SK-N-SH (cell line): ENCODE measurements around the gene HHAT. TPM values are rescaled to one million over a fixed set of nuclear protein-coding genes. Genes with fewer than 3 reads are reported as not detected.

Experiments
- CTCF ChIA-PET: fragments of 300-600, 350-600 bp; formaldehyde crosslinking; extraction: SDS; loops from one replicate; lab custom pipeline; 2021; lab: Yijun Ruan, JAX
- POLR2A ChIA-PET: fragments of 350-600 bp; sonication (Branson Sonifier 250); formaldehyde crosslinking; extraction: SDS; loops from one replicate; lab custom pipeline; 2020; ENCODE audit warnings: antibody characterized with exemption, inconsistent platforms; lab: Yijun Ruan, JAX
- DNase-seq: peaks from one replicate; pipeline ENCODE4 v3.0.0; 2012
- H2AFZ ChIP-seq: fragments of 200-600 bp; sonication (generic); 2 replicates; pipeline ENCODE4 v1.8.1; 2016; ENCODE audit warnings: antibody characterized with exemption, mild to moderate bottlenecking, low read depth
- H3F3A ChIP-seq: fragments of 200-600 bp; sonication (generic); replicated peaks from 2 replicates; pipeline ENCODE3; 2016; ENCODE audit warnings: antibody characterized with exemption, mild to moderate bottlenecking; ENCODE audit not compliant: insufficient read depth
- H3K27ac ChIP-seq, 2 experiments: fragments of 200-500 bp in 1 of 2; fragments of 200-600 bp in 1 of 2; sonication (Bioruptor generic) in 1 of 2; sonication (generic), shearing (Covaris generic) in 1 of 2; 2 replicates each; pipeline versions ENCODE4 v1.5.1 to v1.6.1; 2014 to 2016; ENCODE audit warnings: low read depth in 2 of 2, inconsistent platforms in 1 of 2, low read length in 1 of 2, mild to moderate bottlenecking in 1 of 2, mixed read lengths in 1 of 2
- H3K27me3 ChIP-seq: fragments of 200-600 bp; sonication (generic), shearing (Covaris generic); 2 replicates; pipeline ENCODE4 v1.6.1; 2016; ENCODE audit warnings: mixed run types; ENCODE audit not compliant: insufficient read depth
- H3K36me3 ChIP-seq, 2 experiments: fragments of 200-500 bp in 1 of 2; fragments of 200-600 bp in 1 of 2; sonication (Bioruptor generic) in 1 of 2; sonication (generic) in 1 of 2; replicated peaks in 1 of 2; 2 replicates each; pipeline versions ENCODE3 to v1.5.1; 2014 to 2016; ENCODE audit warnings: low read length in 1 of 2, mild to moderate bottlenecking in 1 of 2; ENCODE audit not compliant: insufficient read depth in 2 of 2, control insufficient read depth in 1 of 2
- H3K4me1 ChIP-seq, 2 experiments: fragments of 200-500 bp in 1 of 2; fragments of 200-600 bp in 1 of 2; sonication (Bioruptor generic) in 1 of 2; sonication (generic), shearing (Covaris generic) in 1 of 2; 2 replicates each; pipeline versions ENCODE4 v1.5.1 to v1.6.1; 2014 to 2016; ENCODE audit warnings: low read depth in 1 of 2, low read length in 1 of 2, mixed run types in 1 of 2; ENCODE audit not compliant: insufficient read depth in 2 of 2, control insufficient read depth in 1 of 2
- H3K4me2 ChIP-seq: fragments of 200-600 bp; sonication (generic), shearing (Covaris generic); 2 replicates; pipeline ENCODE4 v1.6.1; 2017; ENCODE audit warnings: mixed run types
- H3K4me3 ChIP-seq, 2 experiments: fragments of 200-500 bp in 1 of 2; fragments of 200-600 bp in 1 of 2; sonication (Bioruptor generic) in 1 of 2; sonication (generic), shearing (Covaris generic) in 1 of 2; 2 replicates each; pipeline versions ENCODE4 v1.5.1 to v1.8.1; 2014 to 2016; ENCODE audit warnings: low read depth in 2 of 2, inconsistent platforms in 1 of 2, low read length in 1 of 2, mild to moderate bottlenecking in 1 of 2, mixed read lengths in 1 of 2, moderate library complexity in 1 of 2
- H3K79me2 ChIP-seq: fragments of 200-600 bp; sonication (generic); 2 replicates; pipeline ENCODE4 v1.8.1; 2017; ENCODE audit warnings: mild to moderate bottlenecking; ENCODE audit not compliant: insufficient read depth
- H3K9ac ChIP-seq: fragments of 200-600 bp; sonication (generic); 2 replicates; pipeline ENCODE4 v1.6.1; 2017; ENCODE audit warnings: mixed run types
- H3K9me2 ChIP-seq: fragments of 200-600 bp; sonication (generic); 2 replicates; pipeline ENCODE4 v1.6.1; 2017; ENCODE audit warnings: mixed run types
- H3K9me3 ChIP-seq: fragments of 200-600 bp; sonication (generic); 2 replicates; pipeline ENCODE4 v1.6.1; 2017; ENCODE audit warnings: mixed run types, mild to moderate bottlenecking, moderate library complexity
- H4K20me1 ChIP-seq: fragments of 200-600 bp; sonication (generic); 2 replicates; pipeline ENCODE4 v1.6.1; 2017; ENCODE audit warnings: mild to moderate bottlenecking, mixed run types; ENCODE audit not compliant: insufficient read depth
- CHD2 ChIP-seq: fragments of 150-350 bp; IDR thresholded peaks from 2 replicates; pipeline ENCODE4 v1.6.1; 2018; ENCODE audit warnings: low read length; ENCODE audit not compliant: partially characterized antibody
- EP300 ChIP-seq, 2 experiments: IDR thresholded peaks; 2 replicates each; pipeline versions ENCODE4 v1.4.0 to v1.6.1; 2012; ENCODE audit warnings: borderline replicate concordance in 1 of 2, low read depth in 1 of 2, low read length in 1 of 2
- FOSL2 ChIP-seq: IDR thresholded peaks from 2 replicates; pipeline ENCODE4 v1.4.0; 2012; ENCODE audit warnings: low read depth, mild to moderate bottlenecking, moderate library complexity, borderline replicate concordance
- FOXJ3 ChIP-seq: sonication (generic); formaldehyde crosslinking; IDR thresholded peaks from 2 replicates; pipeline ENCODE4 v1.5.1; 2020; ENCODE audit warnings: mild to moderate bottlenecking, missing genetic modification reagents
- GABPA ChIP-seq: IDR thresholded peaks from 2 replicates; pipeline ENCODE4 v1.4.0; 2012; ENCODE audit warnings: low read depth, mild to moderate bottlenecking
- JUND ChIP-seq: IDR thresholded peaks from 2 replicates; pipeline ENCODE4 v1.4.0; 2012
- MEF2A ChIP-seq: IDR thresholded peaks from 2 replicates; pipeline ENCODE4 v1.4.0; 2012; ENCODE audit warnings: low read depth, borderline replicate concordance
- MXI1 ChIP-seq: IDR thresholded peaks from 2 replicates; pipeline ENCODE4 v1.6.1; 2012; ENCODE audit warnings: mild to moderate bottlenecking, low read depth, low read length, improper control_type of control experiment
- NRF1 ChIP-seq: IDR thresholded peaks from 2 replicates; pipeline ENCODE4 v1.6.1; 2012; ENCODE audit warnings: low read depth, mild to moderate bottlenecking, low read length
- PBX3 ChIP-seq: IDR thresholded peaks from 2 replicates; pipeline ENCODE4; 2012
- POLR2AphosphoS5 ChIP-seq: IDR thresholded peaks from 2 replicates; pipeline ENCODE4 v1.6.1; 2012; ENCODE audit warnings: low read depth, low read length
- RFX5 ChIP-seq: IDR thresholded peaks from 2 replicates; pipeline ENCODE4 v1.6.1; 2012; ENCODE audit warnings: mild to moderate bottlenecking, improper control_type of control experiment, low read length
- RXRA ChIP-seq: IDR thresholded peaks from 2 replicates; pipeline ENCODE4 v1.4.0; 2012; ENCODE audit warnings: low read depth, mild to moderate bottlenecking, borderline replicate concordance
- SIN3A ChIP-seq: IDR thresholded peaks from 2 replicates; pipeline ENCODE4 v1.6.1; 2012; ENCODE audit warnings: low read depth, mild to moderate bottlenecking, low read length, moderate library complexity, borderline replicate concordance
- SMC3 ChIP-seq: IDR thresholded peaks from 2 replicates; pipeline ENCODE4 v1.6.1; 2012; ENCODE audit warnings: low read depth, low read length, improper control_type of control experiment
- TCF12 ChIP-seq: IDR thresholded peaks from 2 replicates; pipeline ENCODE4 v1.4.0; 2012
- USF2 ChIP-seq: fragments of 150-350 bp; IDR thresholded peaks from 2 replicates; pipeline ENCODE4 v1.6.1; 2017; ENCODE audit warnings: antibody characterized with exemption, low read length, low read depth, borderline replicate concordance
- YY1 ChIP-seq: IDR thresholded peaks from 2 replicates; pipeline ENCODE4 v1.4.0; 2012; ENCODE audit warnings: low read depth, mild to moderate bottlenecking
- ZBTB33 ChIP-seq: IDR thresholded peaks from 2 replicates; pipeline ENCODE4 v1.4.0; 2012; ENCODE audit warnings: low read depth, borderline replicate concordance
- WGBS: methylation state at CpG from one replicate; pipeline ENCODE4 v1.1.6; 2017; ENCODE audit warnings: low lambda C conversion rate; 5-methylcytosine and 5-hydroxymethylcytosine counted together
- polyA plus RNA-seq, 3 experiments: library from polyadenylated mRNA; depleted of rRNA; stranded (reverse); fragments of >200 nt; gene quantifications; 2 replicates each; pipeline ENCODE4 v1.2.3, GENCODE V29; 2012

HHAT gene
- polyA plus RNA-seq, 1 of the 3 experiments (the other 2 are of a cell fraction), result 8.1 TPM

GRCh38 chr1:210482945-210483617, 154.4 kb downstream of the HHAT start:
- no peaks in the 10 kb centered on the region for H3K79me2 ChIP-seq
- no peak overlapping the region for H3K4me2 ChIP-seq
- no peak overlapping the region for H3K27ac ChIP-seq
- no peaks in the 10 kb centered on the region for H3K36me3 ChIP-seq
- POLR2A ChIA-PET, result no interaction called here
- CTCF ChIA-PET, result interaction anchor here (2.1 to 2.4 kb wide), 2 partner anchors 11 to 651 kb away, joined by 6 read pairs; partner anchors contain the start of gene KCNH1
- 71% methylated on average over 3 of the region's 3 CpGs for WGBS
- no peaks in the 10 kb centered on the region for H3K9me2 ChIP-seq
- TF ChIP-seq ZBTB33, result no peak
- TF ChIP-seq USF2, result no peak
- TF ChIP-seq RXRA, result no peak
- no peak for TF ChIP-seq PBX3
- TF ChIP-seq EP300 (IDR thresholded peaks at IDR 0.05; ENCODE audit: borderline replicate concordance in 1 of 2, low read depth in 1 of 2, low read length in 1 of 2), result no peak
- H3K9me3 ChIP-seq, result no peaks in the 10 kb centered on the region
- peaks cover 0 to 8% of the 10 kb centered on the region in 2 experiments; a peak in 2 of 4 replicates for H3K4me1 ChIP-seq
- H3K4me3 ChIP-seq, result no peak overlapping the region
- H4K20me1 ChIP-seq, result no peaks in the 10 kb centered on the region
- no peaks in the 10 kb centered on the region for H3F3A ChIP-seq
- DNase-seq, result no peak
- H2AFZ ChIP-seq, result no peak overlapping the region
- no peak overlapping the region for H3K9ac ChIP-seq
- no peaks in the 10 kb centered on the region for H3K27me3 ChIP-seq

- TF ChIP-seq RXRA (no peak), SIN3A (no peak), POLR2AphosphoS5 (no peak), TCF12 (no peak), USF2 (no peak), JUND (no peak), MEF2A (no peak), FOSL2 (no peak), GABPA (no peak), NRF1 (no peak), CHD2 (no peak), MXI1 (no peak), SMC3 (no peak), YY1 (no peak), RFX5 (no peak), FOXJ3 (CRISPR knock-in tag) (no peak)
- Histone ChIP-seq H3K27ac (no peak overlapping the region), H3K9ac (no peak overlapping the region), H3K4me3 (no peak overlapping the region), H3K27me3 (no peaks in the 10 kb centered on the region), H4K20me1 (no peaks in the 10 kb centered on the region), H3K9me3 (no peaks in the 10 kb centered on the region), H3K4me2 (no peak overlapping the region), H3K36me3 (no peaks in the 10 kb centered on the region), H3F3A (no peaks in the 10 kb centered on the region), H3K9me2 (no peaks in the 10 kb centered on the region), H3K4me1 (peaks cover 0 to 9% of the 10 kb centered on the region in 2 experiments; a peak in 2 of 4 replicates), H3K79me2 (no peaks in the 10 kb centered on the region), H2AFZ (no peak overlapping the region)
- WGBS, result 59% methylated on average over 2 of the region's 2 CpGs
- no peak for DNase-seq
- ChIA-PET POLR2A (no interaction called here), CTCF (no interaction called here)
Observed at GRCh38 chr1:210483821-210484220, 155.1 kb downstream of the HHAT start.
